ENCODE data around the gene INO80.

- TF ChIP-seq CTCF (IDR thresholded peaks at IDR 0.05; ENCODE audit: low read length) (no peak), EZH2 (IDR thresholded peaks at IDR 0.05; ENCODE audit: borderline replicate concordance, low read length) (no peak)
These were observed 84.1 kb downstream of the INO80 start for GRCh38 chr15:41032079-41032328.

Data from OCI-LY1 (cell line).